Measurements from ENCODE around the gene EFNB1.

EFNB1 gene

GRCh38 chrX:68829582-68830418, 979 bp downstream of the EFNB1 start:
- no peak for DNase-seq
- Histone ChIP-seq H3K27ac (peak overlapping the region; percentile 76 to 82), H3K36me3 (no peaks in the 10 kb centered on the region), H3K4me3 (peak overlapping the region; percentile 74 to 83), H3K9me3 (no peaks in the 10 kb centered on the region), H3K27me3 (no peaks in the 10 kb centered on the region), H3K4me1 (peaks cover 0 to 29% (median 8%) of the 10 kb centered on the region in 4 donors)
- no peak for TF ChIP-seq CTCF (IDR thresholded peaks at IDR 0.05)
- intact Hi-C loops (cut with DNase I; ENCODE audit: low total_unique reads), result loop anchor here (2.0 to 10.0 kb wide), 4 partner anchors 235 to 458 kb away; partner anchors contain the start of gene PJA1

- Histone ChIP-seq H3K4me1 (peaks cover 0 to 29% (median 8%) of the 10 kb centered on the region in 4 donors), H3K9me3 (no peaks in the 10 kb centered on the region), H3K27ac (peak overlapping the region; percentile 3 to 82), H3K4me3 (peak overlapping the region; percentile 74 to 83), H3K36me3 (no peaks in the 10 kb centered on the region), H3K27me3 (no peaks in the 10 kb centered on the region)
- intact Hi-C loops (cut with DNase I; ENCODE audit: low total_unique reads), result loop anchor here (10.0 kb wide), 1 partner anchor 234 kb away; no protein-coding TSS in a partner anchor
- DNase-seq, result no peak
- no peak for TF ChIP-seq CTCF (IDR thresholded peaks at IDR 0.05)
Observed at GRCh38 chrX:68830419-68831404, 1.9 kb downstream of the EFNB1 start.

GRCh38 chrX:68831405-68832100, 2.7 kb downstream of the EFNB1 start:
- no peak for DNase-seq
- no peak for TF ChIP-seq CTCF (IDR thresholded peaks at IDR 0.05)
- peaks cover 0 to 29% (median 8%) of the 10 kb centered on the region in 4 donors for H3K4me1 ChIP-seq
- H3K4me3 ChIP-seq, result peak overlapping the region; percentile 74 to 83
- H3K36me3 ChIP-seq, result no peaks in the 10 kb centered on the region
- peak overlapping the region in 1 of 2 donors; percentile 22 for H3K27ac ChIP-seq
- no peaks in the 10 kb centered on the region for H3K9me3 ChIP-seq
- intact Hi-C loops (cut with DNase I; ENCODE audit: low total_unique reads), result loop anchor here (10.0 kb wide), 1 partner anchor 233 kb away; no protein-coding TSS in a partner anchor
- H3K27me3 ChIP-seq, result no peaks in the 10 kb centered on the region

GRCh38 chrX:68832101-68832416, 3.2 kb downstream of the EFNB1 start:
- no peaks in the 10 kb centered on the region for H3K36me3 ChIP-seq
- no peaks in the 10 kb centered on the region for H3K9me3 ChIP-seq
- H3K27me3 ChIP-seq, result no peaks in the 10 kb centered on the region
- peaks cover 0 to 29% (median 8%) of the 10 kb centered on the region in 4 donors for H3K4me1 ChIP-seq
- H3K27ac ChIP-seq, result peak overlapping the region in 1 of 2 donors; percentile 22
- intact Hi-C loops (cut with DNase I; ENCODE audit: low total_unique reads), result loop anchor here (10.0 kb wide), 1 partner anchor 233 kb away; no protein-coding TSS in a partner anchor
- peak; percentile 68 to 78 for DNase-seq
- peak overlapping the region; percentile 74 to 83 for H3K4me3 ChIP-seq
- no peak for TF ChIP-seq CTCF (IDR thresholded peaks at IDR 0.05)

Data from tibial artery (tissue), 4 donors.